Stimulated activated naive B cell treated with anti-CD40 and anti-IgM and Interleukin-4, amounts not matched to agents 10 μg/mL and 1 μg/mL and 100 μg/mL, for 72 hours (primary cell): ENCODE data around the gene PKD2L1.
"Not testable (repeated sequence)": the region's sequence is repeated elsewhere in the genome, so short reads cannot be mapped to it uniquely, and the experiment has no call there.

Experiments used
- ATAC-seq, 2 donors: fragments of 150-1000 bp; cut with Tn5 transposase; replicated peaks; 2 replicates each; pipeline ENCODE4 v1.10.0; 2021; ENCODE audit warnings: moderate library complexity in 1 of 2
- DNase-seq: peaks from one replicate; pipeline ENCODE4 v3.0.0; 2021
- H3K27ac Mint-ChIP-seq: one replicate; pipeline ENCODE4 v1.8.0; 2022; ENCODE audit warnings: mild to moderate bottlenecking, mixed read lengths
- H3K27me3 Mint-ChIP-seq, 2 donors: one replicate each; pipeline ENCODE4 v1.8.0; 2022; ENCODE audit warnings: mixed read lengths in 2 of 2
- H3K36me3 Mint-ChIP-seq, 2 donors: one replicate each; pipeline ENCODE4 v1.8.0; 2022; ENCODE audit warnings: mixed read lengths in 2 of 2, mild to moderate bottlenecking in 1 of 2
- H3K4me1 Mint-ChIP-seq, 2 donors: one replicate each; pipeline ENCODE4 v1.8.0; 2022; ENCODE audit warnings: mixed read lengths in 2 of 2, mild to moderate bottlenecking in 1 of 2
- H3K4me3 Mint-ChIP-seq, 2 donors: one replicate each; pipeline ENCODE4 v1.8.0; 2022; ENCODE audit warnings: mild to moderate bottlenecking in 2 of 2, mixed read lengths in 2 of 2, moderate library complexity in 1 of 2
- H3K9me3 Mint-ChIP-seq, 2 donors: one replicate each; pipeline ENCODE4 v1.8.0; 2022; ENCODE audit warnings: mixed read lengths in 2 of 2, mild to moderate bottlenecking in 1 of 2

PKD2L1 gene

GRCh38 chr10:100333106-100333505, 3.1 kb upstream of the PKD2L1 start:
- Mint-ChIP-seq H3K27me3 (peaks cover 31 to 36% of the 10 kb centered on the region in 2 donors), H3K4me3 (no peak overlapping the region), H3K9me3 (no peaks in the 10 kb centered on the region), H3K4me1 (peaks cover 2 to 4% of the 10 kb centered on the region in 2 donors), H3K27ac (no peak overlapping the region), H3K36me3 (no peaks in the 10 kb centered on the region)
- DNase-seq (no peak), ATAC-seq (no peak)

GRCh38 chr10:100328198-100328597, 1.8 kb downstream of the PKD2L1 start:
- Mint-ChIP-seq H3K36me3 (no peaks in the 10 kb centered on the region), H3K27ac (peak overlapping the region; percentile 56), H3K4me1 (peaks cover 15 to 27% of the 10 kb centered on the region in 2 donors), H3K27me3 (peaks cover 31 to 36% of the 10 kb centered on the region in 2 donors), H3K9me3 (no peaks in the 10 kb centered on the region), H3K4me3 (no peak overlapping the region)
- no peak for ATAC-seq
- no peak for DNase-seq

- peaks cover 26 to 31% of the 10 kb centered on the region in 2 donors for H3K27me3 Mint-ChIP-seq
- no peak overlapping the region for H3K27ac Mint-ChIP-seq
- ATAC-seq, result no peak
- DNase-seq, result no peak
- no peaks in the 10 kb centered on the region for H3K9me3 Mint-ChIP-seq
- peaks cover 15 to 27% of the 10 kb centered on the region in 2 donors for H3K4me1 Mint-ChIP-seq
- H3K4me3 Mint-ChIP-seq, result no peak overlapping the region
- no peaks in the 10 kb centered on the region for H3K36me3 Mint-ChIP-seq
Observed at GRCh38 chr10:100327718-100328009, 2.4 kb downstream of the PKD2L1 start.

- Mint-ChIP-seq H3K4me3 (peak overlapping the region; percentile 47 to 63), H3K4me1 (peaks cover 15 to 27% of the 10 kb centered on the region in 2 donors), H3K36me3 (no peaks in the 10 kb centered on the region), H3K27me3 (peaks cover 23 to 27% of the 10 kb centered on the region in 2 donors), H3K27ac (peak overlapping the region; percentile 85), H3K9me3 (no peaks in the 10 kb centered on the region)
- peak; percentile 100 for ATAC-seq
- DNase-seq, result peak; percentile 71
Observed at GRCh38 chr10:100327007-100327717, 2.9 kb downstream of the PKD2L1 start.

GRCh38 chr10:100325158-100325557, 4.9 kb downstream of the PKD2L1 start:
- no peaks in the 10 kb centered on the region for H3K9me3 Mint-ChIP-seq
- no peak overlapping the region for H3K27ac Mint-ChIP-seq
- peaks cover 8 to 9% of the 10 kb centered on the region in 2 donors for H3K27me3 Mint-ChIP-seq
- H3K4me1 Mint-ChIP-seq, result peaks cover 16 to 27% of the 10 kb centered on the region in 2 donors
- ATAC-seq (no peak), DNase-seq (no peak)
- no peak overlapping the region for H3K4me3 Mint-ChIP-seq
- H3K36me3 Mint-ChIP-seq, result no peaks in the 10 kb centered on the region

- no peaks in the 10 kb centered on the region for H3K9me3 Mint-ChIP-seq
- no peak overlapping the region for H3K27ac Mint-ChIP-seq
- ATAC-seq (no peak), DNase-seq (no peak)
- H3K27me3 Mint-ChIP-seq, result peaks cover 29 to 40% of the 10 kb centered on the region in 2 donors
- H3K4me1 Mint-ChIP-seq, result peaks cover 0 to 2% of the 10 kb centered on the region in 2 donors
- no peaks in the 10 kb centered on the region for H3K36me3 Mint-ChIP-seq
- no peak overlapping the region for H3K4me3 Mint-ChIP-seq
Observed at GRCh38 chr10:100319707-100320402, 10.2 kb downstream of the PKD2L1 start.

- Mint-ChIP-seq H3K27ac (no peak overlapping the region), H3K4me3 (no peak overlapping the region), H3K4me1 (peaks cover 0 to 2% of the 10 kb centered on the region in 2 donors), H3K9me3 (no peaks in the 10 kb centered on the region), H3K36me3 (no peaks in the 10 kb centered on the region), H3K27me3 (peaks cover 36 to 50% of the 10 kb centered on the region in 2 donors)
- DNase-seq (no peak), ATAC-seq (no peak)
Observed at GRCh38 chr10:100318207-100318606, 11.8 kb downstream of the PKD2L1 start.

GRCh38 chr10:100315615-100316014, 14.4 kb downstream of the PKD2L1 start:
- DNase-seq (no peak), ATAC-seq (no peak)
- Mint-ChIP-seq H3K27me3 (peaks cover 53 to 63% of the 10 kb centered on the region in 2 donors), H3K4me3 (no peak overlapping the region), H3K27ac (no peak overlapping the region), H3K9me3 (no peaks in the 10 kb centered on the region), H3K36me3 (no peaks in the 10 kb centered on the region), H3K4me1 (no peaks in the 10 kb centered on the region)

- H3K27ac Mint-ChIP-seq, result no peak overlapping the region
- H3K9me3 Mint-ChIP-seq, result no peaks in the 10 kb centered on the region
- no peaks in the 10 kb centered on the region for H3K4me1 Mint-ChIP-seq
- H3K36me3 Mint-ChIP-seq, result no peaks in the 10 kb centered on the region
- DNase-seq, result no peak
- no peak overlapping the region for H3K4me3 Mint-ChIP-seq
- no peak for ATAC-seq
- peaks cover 35 to 53% of the 10 kb centered on the region in 2 donors for H3K27me3 Mint-ChIP-seq
Observed at GRCh38 chr10:100311298-100311697, 18.7 kb downstream of the PKD2L1 start.

- no peaks in the 10 kb centered on the region for H3K9me3 Mint-ChIP-seq
- ATAC-seq (no peak), DNase-seq (no peak)
- H3K36me3 Mint-ChIP-seq, result no peaks in the 10 kb centered on the region
- no peak overlapping the region for H3K27ac Mint-ChIP-seq
- no peak overlapping the region for H3K4me3 Mint-ChIP-seq
- H3K27me3 Mint-ChIP-seq, result peaks cover 22 to 50% of the 10 kb centered on the region in 2 donors
- H3K4me1 Mint-ChIP-seq, result no peaks in the 10 kb centered on the region
Observed at GRCh38 chr10:100307684-100308083, 22.3 kb downstream of the PKD2L1 start.

GRCh38 chr10:100306861-100307260, 23.2 kb downstream of the PKD2L1 start:
- no peak overlapping the region for H3K27ac Mint-ChIP-seq
- H3K27me3 Mint-ChIP-seq, result peaks cover 19 to 46% of the 10 kb centered on the region in 2 donors
- H3K4me3 Mint-ChIP-seq, result no peak overlapping the region

GRCh38 chr10:100304414-100304813, 25.6 kb downstream of the PKD2L1 start:
- Mint-ChIP-seq H3K27me3 (peaks cover 9 to 35% of the 10 kb centered on the region in 2 donors), H3K9me3 (peaks cover 0 to 2% of the 10 kb centered on the region in 2 donors), H3K36me3 (no peaks in the 10 kb centered on the region), H3K4me1 (no peaks in the 10 kb centered on the region), H3K4me3 (no peak overlapping the region), H3K27ac (no peak overlapping the region)
- no peak for DNase-seq
- no peak for ATAC-seq

More at GRCh38 chr10:100306861-100307260, 23.2 kb downstream of the PKD2L1 start:
- ATAC-seq, result no peak
- no peaks in the 10 kb centered on the region for H3K4me1 Mint-ChIP-seq
- H3K9me3 Mint-ChIP-seq, result no peaks in the 10 kb centered on the region
- DNase-seq, result no peak
- no peaks in the 10 kb centered on the region for H3K36me3 Mint-ChIP-seq

- Mint-ChIP-seq H3K9me3 (peaks cover 0 to 2% of the 10 kb centered on the region in 2 donors), H3K27ac (no peak overlapping the region), H3K4me1 (no peaks in the 10 kb centered on the region), H3K36me3 (no peaks in the 10 kb centered on the region), H3K27me3 (peaks cover 9 to 38% of the 10 kb centered on the region in 2 donors), H3K4me3 (no peak overlapping the region)
- DNase-seq (no peak), ATAC-seq (no peak)
Observed at GRCh38 chr10:100303724-100304319, 26.2 kb downstream of the PKD2L1 start.

GRCh38 chr10:100301123-100301522, 28.9 kb downstream of the PKD2L1 start:
- peaks cover 9 to 21% of the 10 kb centered on the region in 2 donors for H3K4me1 Mint-ChIP-seq
- not testable (repeated sequence) for H3K27ac Mint-ChIP-seq, ATAC-seq, H3K9me3 Mint-ChIP-seq, H3K4me3 Mint-ChIP-seq, DNase-seq, H3K36me3 Mint-ChIP-seq
- H3K27me3 Mint-ChIP-seq, result peaks cover 11 to 30% of the 10 kb centered on the region in 2 donors

GRCh38 chr10:100297242-100297641, 32.8 kb downstream of the PKD2L1 start:
- Mint-ChIP-seq H3K4me3 (no peak overlapping the region), H3K4me1 (peaks cover 11 to 21% of the 10 kb centered on the region in 2 donors), H3K36me3 (no peaks in the 10 kb centered on the region), H3K27me3 (peaks cover 21 to 24% of the 10 kb centered on the region in 2 donors), H3K9me3 (peaks cover 0 to 2% of the 10 kb centered on the region in 2 donors), H3K27ac (no peak overlapping the region)
- ATAC-seq (no peak), DNase-seq (no peak)
